HEK293T (cell line): ENCODE measurements around the gene GBE1.

Experiments
- CTCF ChIA-PET: fragments of 350-600 bp; formaldehyde crosslinking; extraction: SDS; loops from one replicate; lab custom pipeline; 2021; ENCODE audit warnings: antibody characterized with exemption, inconsistent platforms; lab: Yijun Ruan, JAX
- POLR2A ChIA-PET: fragments of 350-600 bp; formaldehyde crosslinking; extraction: SDS; loops from one replicate; lab custom pipeline; 2020; ENCODE audit warnings: antibody characterized with exemption, inconsistent platforms; lab: Yijun Ruan, JAX
- DNase-seq: peaks from one replicate; pipeline ENCODE4 v3.0.0; 2012; ENCODE audit warnings: mixed read lengths; ENCODE audit errors: extremely low spot score
- ARNT ChIP-seq: fragments of 450-650 bp; IDR thresholded peaks from 2 replicates; pipeline ENCODE4 v1.6.1; 2017; ENCODE audit warnings: mild to moderate bottlenecking
- BHLHE40 ChIP-seq: fragments of 450-650 bp; IDR thresholded peaks from 2 replicates; pipeline ENCODE4 v1.6.1; 2016; ENCODE audit warnings: mild to moderate bottlenecking, moderate library complexity, borderline replicate concordance
- CTBP1 ChIP-seq: fragments of 450-650 bp; IDR thresholded peaks from 2 replicates; pipeline ENCODE4 v1.6.1; 2016; ENCODE audit warnings: borderline replicate concordance
- ELF4 ChIP-seq: fragments of 450-650 bp; IDR thresholded peaks from 2 replicates; pipeline ENCODE4 v1.6.1; 2017; ENCODE audit warnings: antibody characterized with exemption
- FOXA1 ChIP-seq: fragments of 450-650 bp; IDR thresholded peaks from 2 replicates; pipeline ENCODE4 v1.6.1; 2016; ENCODE audit warnings: mild to moderate bottlenecking
- FOXK2 ChIP-seq: fragments of 450-650 bp; IDR thresholded peaks from 2 replicates; pipeline ENCODE4 v1.6.1; 2016; ENCODE audit warnings: mild to moderate bottlenecking
- FOXM1 ChIP-seq: fragments of 450-650 bp; IDR thresholded peaks from 2 replicates; pipeline ENCODE4 v1.6.1; 2017; ENCODE audit warnings: mild to moderate bottlenecking, borderline replicate concordance
- HDGF ChIP-seq: fragments of 450-650 bp; IDR thresholded peaks from 2 replicates; pipeline ENCODE4 v1.6.1; 2017; ENCODE audit warnings: antibody characterized with exemption, borderline replicate concordance
- L3MBTL2 ChIP-seq: fragments of 450-650 bp; conservative IDR thresholded peaks from 2 replicates; pipeline ENCODE4 v1.6.1; 2016; ENCODE audit warnings: mild to moderate bottlenecking
- LEF1 ChIP-seq: fragments of 450-650 bp; IDR thresholded peaks from 2 replicates; pipeline ENCODE4 v1.6.1; 2017; ENCODE audit warnings: mild to moderate bottlenecking, borderline replicate concordance
- NFRKB ChIP-seq: fragments of 450-650 bp; IDR thresholded peaks from 2 replicates; pipeline ENCODE4 v1.6.1; 2016; ENCODE audit warnings: mild to moderate bottlenecking, moderate library complexity
- SP1 ChIP-seq: fragments of 450-650 bp; IDR thresholded peaks from 2 replicates; pipeline ENCODE4 v1.6.1; 2017
- SUZ12 ChIP-seq: fragments of 450-650 bp; IDR thresholded peaks from 2 replicates; pipeline ENCODE4 v1.6.1; 2016; ENCODE audit warnings: mild to moderate bottlenecking
- TARDBP ChIP-seq: fragments of 450-650 bp; IDR thresholded peaks from 2 replicates; pipeline ENCODE4 v1.6.1; 2016
- ZNF384 ChIP-seq: fragments of 450-650 bp; IDR thresholded peaks from 2 replicates; pipeline ENCODE4 v1.6.1; 2016
- TF ChIP-seq, protein P1 (sequence below): fragments of 450-650 bp; IDR thresholded peaks from 2 replicates; pipeline ENCODE4 v1.6.1; 2016

GBE1 gene

DNA sequence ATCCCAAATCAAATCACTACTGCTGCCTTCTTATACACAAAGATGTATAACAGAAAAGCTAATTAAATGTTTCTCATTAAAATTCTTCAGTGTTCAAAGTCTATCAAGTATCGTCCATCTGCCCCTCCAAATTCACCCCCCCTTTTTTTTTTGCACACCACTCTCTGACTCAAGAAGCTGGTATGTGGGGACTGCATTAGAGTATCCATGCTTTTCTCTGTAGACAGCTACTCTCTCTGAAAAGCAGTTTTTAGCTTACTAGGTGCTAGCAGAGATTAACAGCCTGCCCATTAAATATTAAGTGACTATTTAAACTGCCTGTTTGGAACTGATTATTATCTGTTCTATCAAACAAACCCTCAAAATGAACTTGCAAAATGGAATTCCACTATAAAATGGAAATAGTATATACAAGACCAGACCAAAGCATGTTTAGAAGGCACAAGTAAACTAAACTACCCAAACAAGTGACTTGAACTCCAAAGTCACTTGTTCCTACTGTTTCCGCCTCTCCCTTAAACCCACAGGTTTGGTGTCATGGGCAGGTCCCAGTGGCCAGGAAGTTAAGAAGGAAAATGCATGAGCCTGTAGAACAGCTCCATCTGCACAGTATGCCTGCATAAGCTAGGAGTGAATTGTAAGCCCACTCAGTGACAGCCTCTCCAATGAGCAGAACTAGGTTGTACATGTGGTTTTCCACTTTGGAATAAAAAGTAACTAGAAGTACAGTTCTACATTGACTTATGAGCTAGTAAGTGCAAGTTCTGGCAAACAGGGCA lies 32.5 kb downstream of the GBE1 start:
- DNase-seq: no peak
- POLR2A ChIA-PET: no interaction called here
- TF ChIP-seq FOXM1 (no peak), CTBP1 (no peak), BHLHE40 (no peak), ZNF384 (no peak), ARNT (no peak), LEF1 (no peak)
- CTCF ChIA-PET: no interaction called here

GRCh38 chr3:81726735-81727134 lies 34.7 kb downstream of the GBE1 start:
- TF ChIP-seq TARDBP: no peak
- no peak for TF ChIP-seq ELF4
- TF ChIP-seq CTBP1: no peak
- TF ChIP-seq FOXK2: no peak
- no peak for TF ChIP-seq ARNT
- CTCF ChIA-PET: no interaction called here
- no peak for DNase-seq
- POLR2A ChIA-PET: no interaction called here

- DNase-seq: no peak
- ChIA-PET POLR2A (no interaction called here), CTCF (interaction anchor here (0.8 kb wide), 1 partner anchor 1843 kb away, joined by 3 read pairs; no protein-coding TSS in a partner anchor)
- no peak for TF ChIP-seq SUZ12
- TF ChIP-seq ELF4: no peak
- no peak for TF ChIP-seq SP1
- no peak for TF ChIP-seq CTBP1
Measured at GRCh38 chr3:81726132-81726531, 35.3 kb downstream of the GBE1 start.

DNA sequence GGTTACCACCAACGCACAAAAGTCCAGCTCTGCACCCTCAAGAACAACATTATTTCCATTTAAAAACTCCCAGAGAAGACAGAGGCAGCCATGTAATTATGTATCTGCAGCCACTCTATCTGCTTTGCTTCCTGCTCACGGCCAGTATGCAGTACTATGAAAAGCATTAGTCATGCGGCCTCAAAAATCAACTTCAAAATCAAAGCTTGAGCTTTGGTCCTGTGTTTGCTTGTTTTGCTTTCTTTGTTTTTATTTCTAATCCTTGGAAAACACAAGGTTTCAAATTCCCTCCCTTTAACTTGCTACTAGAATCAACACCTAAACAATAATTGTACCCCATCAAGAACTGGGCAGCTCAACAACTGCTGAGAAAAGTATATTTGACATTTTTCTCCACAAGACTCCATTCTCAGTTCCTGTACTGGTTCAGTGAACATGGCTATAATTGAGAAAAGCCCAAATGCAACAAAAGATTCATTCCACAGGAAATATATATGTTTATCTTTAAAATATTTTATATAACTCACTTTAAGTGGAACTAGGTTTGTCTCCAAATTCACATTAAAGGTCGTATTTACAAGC lies 37.6 kb downstream of the GBE1 start:
- DNase-seq: no peak
- TF ChIP-seq ARNT (no peak), CTBP1 (no peak), BHLHE40 (no peak), L3MBTL2 (no peak), ZNF384 (no peak), ELF4 (no peak), FOXM1 (no peak), SUZ12 (no peak), LEF1 (no peak), SP1 (no peak), TARDBP (no peak)
- TF ChIP-seq, protein P1, sequence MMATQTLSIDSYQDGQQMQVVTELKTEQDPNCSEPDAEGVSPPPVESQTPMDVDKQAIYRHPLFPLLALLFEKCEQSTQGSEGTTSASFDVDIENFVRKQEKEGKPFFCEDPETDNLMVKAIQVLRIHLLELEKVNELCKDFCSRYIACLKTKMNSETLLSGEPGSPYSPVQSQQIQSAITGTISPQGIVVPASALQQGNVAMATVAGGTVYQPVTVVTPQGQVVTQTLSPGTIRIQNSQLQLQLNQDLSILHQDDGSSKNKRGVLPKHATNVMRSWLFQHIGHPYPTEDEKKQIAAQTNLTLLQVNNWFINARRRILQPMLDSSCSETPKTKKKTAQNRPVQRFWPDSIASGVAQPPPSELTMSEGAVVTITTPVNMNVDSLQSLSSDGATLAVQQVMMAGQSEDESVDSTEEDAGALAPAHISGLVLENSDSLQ: no peak
- ChIA-PET POLR2A (interaction anchor here (0.6 kb wide), 1 partner anchor 327 kb away, joined by 3 read pairs; no protein-coding TSS in a partner anchor), CTCF (no interaction called here)

- no peak for DNase-seq
- TF ChIP-seq CTBP1: no peak
- TF ChIP-seq LEF1: no peak
- no peak for TF ChIP-seq ELF4
- no peak for TF ChIP-seq ARNT
- TF ChIP-seq FOXK2: no peak
- TF ChIP-seq ZNF384: no peak
- TF ChIP-seq BHLHE40: no peak
- TF ChIP-seq SUZ12: no peak
- no peak for TF ChIP-seq HDGF
- TF ChIP-seq TARDBP: no peak
- TF ChIP-seq FOXA1: no peak
- TF ChIP-seq L3MBTL2: no peak
- no peak for TF ChIP-seq SP1
- CTCF ChIA-PET: interaction anchor here (1.1 kb wide), 1 partner anchor 13 kb away, joined by 3 read pairs; no protein-coding TSS in a partner anchor
- POLR2A ChIA-PET: no interaction called here
Measured at GRCh38 chr3:81718311-81718710, 43.1 kb downstream of the GBE1 start.

GRCh38 chr3:81716870-81717509 lies 44.5 kb downstream of the GBE1 start:
- POLR2A ChIA-PET: interaction anchor here (0.9 kb wide), 1 partner anchor 45 kb away, joined by 3 read pairs; the partner anchor contains the start of gene GBE1

DNA sequence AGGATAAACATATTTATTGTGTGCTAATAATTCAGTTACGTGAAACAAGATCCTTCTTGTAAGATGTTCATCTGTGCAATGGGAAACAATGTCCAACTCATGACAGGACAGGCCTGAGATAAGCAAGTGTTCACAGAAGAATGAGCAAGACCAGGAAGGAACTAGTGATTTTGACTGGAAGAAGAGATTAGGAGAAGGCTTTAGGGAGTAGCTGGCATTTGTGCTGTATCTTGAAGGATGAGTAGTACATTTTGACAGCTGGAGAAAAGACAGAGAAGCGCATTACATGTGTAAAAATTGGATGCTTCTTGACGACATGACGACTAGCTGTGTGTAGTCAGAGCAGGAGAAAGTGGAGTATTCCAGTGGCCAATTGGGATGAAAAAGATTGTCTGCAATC lies 48.4 kb downstream of the GBE1 start:
- TF ChIP-seq ZNF384 (no peak), FOXM1 (no peak), SUZ12 (no peak), ELF4 (no peak), FOXA1 (no peak), BHLHE40 (no peak), FOXK2 (no peak), NFRKB (no peak), SP1 (no peak), ARNT (no peak), HDGF (no peak), L3MBTL2 (no peak), TARDBP (no peak), LEF1 (no peak), CTBP1 (no peak)
- TF ChIP-seq, protein P1: no peak
- ChIA-PET POLR2A (no interaction called here), CTCF (no interaction called here)
- DNase-seq: no peak

More at GRCh38 chr3:81716870-81717509, 44.5 kb downstream of the GBE1 start:
- TF ChIP-seq, protein P1: peak; percentile 72
- no peak for TF ChIP-seq ZNF384
- CTCF ChIA-PET: no interaction called here
- DNase-seq: peak; percentile 28
